Dermis microvascular lymphatic vessel endothelial cell (primary cell): ENCODE results near the gene DOC2B. TPM values are rescaled to one million over a fixed set of nuclear protein-coding genes. Genes with fewer than 3 reads are reported as not detected.
"Not testable (repeated sequence)": the region's sequence is repeated elsewhere in the genome, so short reads cannot be mapped to it uniquely, and the experiment has no call there.

Experiments
- DNase-seq, 2 donors: peaks; one replicate each; pipeline versions ENCODE4 v3.0.0 to v3.0.0-alpha.2; 2010; ENCODE audit warnings: low read depth in 2 of 2
- total RNA-seq: library from RNA; depleted of rRNA; stranded (reverse); fragments of >200 nt; gene quantifications from 2 replicates; pipeline ENCODE4 v1.2.1, GENCODE V29; 2014

Gene DOC2B
- total RNA-seq, 1 donor from 2014 or later: 10.5 TPM

GRCh38 chr17:193426-193810, 12.0 kb upstream of the DOC2B start:
- no peak for DNase-seq

- DNase-seq: no peak
Measured at GRCh38 chr17:192666-193425, 11.4 kb upstream of the DOC2B start.

GRCh38 chr17:189444-189843, 8.0 kb upstream of the DOC2B start:
- DNase-seq: no peak

DNA sequence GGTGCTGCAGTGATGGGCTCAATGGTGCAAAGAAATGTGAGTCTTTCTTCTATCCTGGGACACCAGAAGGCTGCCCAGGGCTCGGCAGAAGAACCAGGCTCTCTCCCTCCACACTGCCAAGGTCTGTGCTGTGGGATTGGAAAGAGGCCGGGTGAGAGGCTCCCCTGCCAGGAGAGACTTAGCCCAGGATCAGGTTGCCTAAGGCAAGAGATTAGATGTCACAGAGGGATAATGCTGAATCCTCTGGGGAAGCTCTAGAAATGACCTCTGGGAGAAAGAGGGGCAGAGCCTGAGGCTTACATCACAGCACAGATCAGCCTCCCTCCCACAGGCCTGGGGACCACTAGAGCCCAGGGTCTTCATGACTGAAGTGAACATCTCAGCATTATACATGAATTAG, 5.7 kb upstream of the DOC2B start:
- DNase-seq: no peak

DNA sequence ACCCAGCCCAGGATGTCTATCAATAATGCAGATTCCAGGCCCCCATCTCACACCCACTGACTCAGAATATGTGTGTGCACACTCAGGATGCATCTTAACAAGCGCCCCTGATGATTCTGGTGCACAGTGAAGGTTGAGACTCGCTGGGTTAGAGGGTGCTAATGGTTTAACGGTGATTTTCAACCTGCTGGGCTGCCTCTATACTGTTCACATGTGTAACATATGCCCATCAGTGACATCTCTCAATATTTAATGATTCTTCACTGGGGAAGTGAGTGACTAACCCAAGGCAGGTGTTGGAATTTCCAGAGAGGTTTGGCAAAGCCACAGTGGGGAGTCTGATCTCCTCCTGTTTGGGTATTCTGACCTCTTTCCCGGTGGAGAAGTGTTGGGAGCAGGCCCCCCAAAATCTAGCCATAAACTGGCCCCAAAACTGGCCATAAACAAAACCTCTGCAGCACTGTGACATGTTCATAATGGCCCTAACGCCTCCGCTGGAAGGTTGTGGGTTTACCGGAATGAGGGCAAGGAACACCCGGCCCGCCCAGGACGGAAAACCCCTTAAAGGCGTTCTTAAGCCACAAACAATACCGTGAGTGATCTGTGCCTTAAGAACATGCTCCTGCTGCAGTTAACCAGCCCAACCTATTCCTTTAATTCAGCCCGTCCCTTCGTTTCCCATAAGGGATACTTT, 4.1 kb upstream of the DOC2B start:
- no peak for DNase-seq

- DNase-seq: no peak
Measured at GRCh38 chr17:183021-183420, 1.6 kb upstream of the DOC2B start.

DNA sequence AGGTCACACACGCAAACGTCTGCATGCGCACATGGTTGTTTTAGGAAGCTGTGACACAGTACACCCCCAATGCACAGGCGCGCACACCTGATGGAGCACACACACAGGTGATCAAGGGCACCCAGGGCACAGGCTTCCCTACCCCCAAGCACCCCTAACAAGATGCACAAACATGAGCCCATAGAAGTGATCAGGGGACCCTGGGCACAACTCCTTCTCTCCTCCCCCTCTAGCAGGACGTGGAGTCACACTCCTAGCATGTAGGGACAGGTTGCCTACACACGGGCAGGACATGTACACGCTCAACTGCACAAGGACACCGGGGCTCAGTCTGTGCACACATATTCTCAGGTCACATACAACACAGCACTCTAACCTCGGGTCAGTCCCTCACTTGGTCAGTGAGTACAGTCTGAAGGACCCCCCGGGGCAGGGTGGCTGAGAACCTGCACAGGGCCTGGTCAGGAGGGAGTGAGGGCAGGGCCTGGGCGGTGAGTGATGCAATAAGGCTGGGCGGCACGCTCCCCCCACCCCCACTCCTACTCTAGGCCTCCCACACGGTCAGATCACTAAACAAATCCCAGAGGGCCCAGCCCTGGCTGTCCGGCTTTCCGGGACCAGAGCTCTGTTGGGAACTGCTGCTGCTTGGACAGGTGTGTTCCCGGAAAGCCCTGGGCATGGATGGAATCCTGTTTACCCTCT, 751 bp upstream of the DOC2B start:
- no peak for DNase-seq

DNA sequence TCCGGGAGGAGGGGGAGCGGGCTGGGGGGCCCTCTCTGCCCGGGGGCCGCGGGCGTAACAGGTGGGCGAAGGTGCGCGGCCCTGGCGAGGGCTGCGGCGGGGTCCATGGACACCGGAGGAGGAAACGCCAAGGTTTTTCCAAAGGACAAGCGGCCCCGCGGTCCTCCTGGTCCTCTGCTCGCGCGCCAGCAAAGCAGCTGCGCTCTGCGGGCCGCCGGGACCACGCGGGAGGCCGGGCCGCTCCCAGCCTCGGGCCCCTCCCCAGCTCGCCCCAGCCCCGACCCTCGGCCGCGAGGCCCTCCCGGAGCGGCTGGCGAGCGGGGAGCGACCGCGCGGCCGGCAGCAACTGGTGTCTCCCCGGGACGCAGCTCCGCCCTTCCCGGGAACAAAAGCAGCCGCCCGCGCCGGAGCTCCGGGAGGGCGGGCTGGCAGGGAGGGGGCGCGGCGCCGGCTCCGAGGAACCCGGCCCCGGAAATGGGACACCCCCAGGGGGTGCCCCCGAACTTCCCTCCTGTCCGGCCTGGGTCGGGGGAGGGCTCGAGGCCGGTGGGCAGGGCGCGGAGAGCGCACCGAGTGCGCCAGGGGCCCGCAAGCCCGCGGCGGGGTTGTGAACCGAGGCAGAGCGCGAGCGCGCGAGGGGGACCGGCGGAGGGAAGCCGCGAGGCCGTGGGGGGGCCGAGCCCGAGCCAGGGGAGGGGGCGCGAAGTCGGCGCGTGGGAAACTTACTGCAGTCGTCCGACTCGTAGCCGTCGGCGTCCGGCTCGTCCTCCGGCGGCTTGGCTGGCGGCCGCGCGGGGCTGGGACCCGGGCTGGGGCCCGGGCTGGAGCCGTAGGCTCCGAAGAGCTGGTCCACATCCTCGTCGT, 837 bp downstream of the DOC2B start:
- peak in 1 of 2 donors; percentile 15 for DNase-seq

DNA sequence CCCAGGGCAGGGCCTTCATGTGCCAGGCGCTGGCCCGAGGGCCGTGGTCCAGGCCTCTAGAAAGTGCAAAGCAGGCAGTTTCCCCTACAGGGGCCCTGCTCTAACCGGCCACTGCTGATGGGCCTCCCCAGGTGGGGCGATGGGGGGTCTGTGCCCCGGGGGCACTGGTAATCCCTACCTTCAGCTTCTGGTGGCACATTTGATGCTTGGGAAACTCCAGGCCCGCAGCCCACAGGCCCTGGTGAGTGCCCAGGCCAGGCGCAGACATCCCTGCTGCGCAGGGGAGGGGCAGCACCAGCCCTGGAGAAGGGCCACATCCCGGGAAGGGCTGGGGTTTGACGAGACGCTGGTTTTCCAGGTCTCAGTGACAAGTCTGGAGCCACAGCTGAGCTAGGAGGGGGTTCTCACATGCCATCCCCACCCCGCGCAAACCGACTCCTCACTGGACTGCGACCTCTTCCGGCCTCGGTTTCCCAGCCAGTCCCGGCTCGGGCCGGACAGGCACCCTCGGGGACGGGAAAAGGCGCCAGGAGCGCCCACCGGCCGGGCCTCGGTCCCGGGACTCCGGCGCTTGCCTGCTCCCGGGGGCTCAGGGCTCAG, 1.6 kb downstream of the DOC2B start:
- DNase-seq: no peak

- no peak for DNase-seq
Measured at GRCh38 chr17:179066-179432, 2.4 kb downstream of the DOC2B start.

GRCh38 chr17:178292-179065, 3.0 kb downstream of the DOC2B start:
- DNase-seq: no peak

GRCh38 chr17:177762-178161, 3.7 kb downstream of the DOC2B start:
- no peak for DNase-seq

DNA sequence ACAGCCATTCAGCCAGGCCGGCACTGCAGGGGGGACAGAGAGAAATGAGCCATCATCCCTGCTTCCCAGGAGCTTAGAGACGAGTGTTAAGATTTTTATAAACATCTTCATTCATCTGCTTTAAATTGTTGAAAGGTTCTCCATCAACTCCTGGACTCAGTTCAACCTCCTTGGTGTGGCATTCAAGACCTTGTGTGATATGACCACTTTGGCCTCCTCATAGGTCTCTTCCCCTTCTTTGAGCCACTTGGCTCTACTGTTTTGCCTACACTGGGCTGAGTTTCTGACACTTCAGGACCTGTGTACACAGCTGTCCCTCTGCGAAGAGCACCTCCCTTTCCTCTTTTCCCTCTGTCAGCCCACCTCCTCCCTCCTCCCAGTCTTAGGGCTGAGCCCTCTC, 4.3 kb downstream of the DOC2B start:
- no peak for DNase-seq

DNA sequence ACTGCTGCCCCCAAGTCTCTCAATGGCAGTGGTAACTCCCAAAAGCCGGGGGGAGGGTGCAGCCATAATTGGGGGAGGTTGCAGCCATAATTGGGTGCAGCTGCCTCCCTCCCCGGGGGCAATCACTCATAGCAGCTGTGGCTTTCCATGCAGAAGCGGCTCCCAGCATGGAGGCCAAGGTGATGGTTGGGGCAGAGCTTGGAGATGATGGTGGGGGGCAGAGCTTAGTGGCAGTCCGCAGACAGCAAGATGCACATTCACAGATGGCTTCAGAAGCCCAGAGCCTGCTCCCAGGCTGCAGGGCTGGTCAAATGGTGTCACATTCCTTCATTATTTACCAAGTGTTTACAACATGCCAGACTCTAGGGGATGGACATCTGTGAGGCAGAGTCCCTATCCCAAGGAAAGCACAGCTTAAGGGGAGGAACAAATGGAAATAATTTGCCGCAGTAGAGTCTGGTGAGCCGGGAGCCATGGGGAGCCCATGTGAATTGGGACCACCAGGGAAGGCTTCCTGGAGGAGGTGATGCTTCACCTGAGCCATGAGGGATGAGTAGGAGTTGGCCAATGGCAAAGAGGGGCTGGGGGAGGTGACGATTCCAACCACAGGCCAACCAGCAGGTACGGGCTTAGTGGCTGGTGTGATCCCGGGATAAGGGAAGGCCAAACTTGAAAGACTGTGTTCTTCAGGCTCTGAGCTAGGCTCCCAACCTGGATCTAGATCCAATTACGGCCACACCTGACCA, 8.1 kb downstream of the DOC2B start:
- DNase-seq: no peak

DNA sequence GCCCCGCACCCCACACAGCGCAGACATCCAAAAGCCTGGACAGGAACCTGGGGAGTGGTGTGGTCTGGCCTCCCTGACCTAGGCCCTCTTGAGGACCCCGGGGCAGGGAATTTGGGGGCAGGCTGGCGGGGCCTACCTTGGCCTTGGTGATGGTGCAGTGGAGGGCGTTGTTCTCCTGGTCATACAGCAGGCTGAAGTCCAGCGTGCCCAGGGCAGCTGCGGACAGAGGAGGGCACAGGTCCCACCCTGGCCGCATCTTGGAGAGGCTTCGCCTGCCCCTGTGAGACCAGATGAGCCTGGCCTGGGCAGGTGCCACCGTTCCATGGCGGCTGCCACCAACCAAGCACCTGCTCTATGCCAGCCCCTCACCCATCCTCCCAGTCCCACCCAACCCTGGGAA, 9.0 kb downstream of the DOC2B start:
- DNase-seq: no peak

DNA sequence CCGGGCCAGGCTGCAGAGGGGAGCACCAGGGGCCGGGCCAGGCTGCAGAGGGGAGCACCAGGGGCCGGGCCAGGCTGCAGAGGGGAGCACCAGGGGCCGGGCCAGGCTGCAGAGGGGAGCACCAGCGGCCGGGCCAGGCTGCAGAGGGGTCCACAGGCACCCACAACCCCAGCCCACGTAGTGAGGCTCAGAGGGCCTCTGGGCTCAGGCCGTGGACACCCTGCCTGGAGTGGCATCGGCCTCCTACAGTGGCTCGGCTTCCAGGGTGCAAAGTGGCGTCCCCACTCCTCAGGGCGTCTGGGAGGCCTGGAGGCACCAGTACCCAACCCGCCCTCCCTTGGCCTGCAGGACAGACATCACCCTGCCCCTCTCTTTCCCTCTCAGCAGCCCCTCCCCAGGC, 9.6 kb downstream of the DOC2B start:
- DNase-seq: no peak

- no peak for DNase-seq
Measured at GRCh38 chr17:170130-170670, 11.2 kb downstream of the DOC2B start.

DNA sequence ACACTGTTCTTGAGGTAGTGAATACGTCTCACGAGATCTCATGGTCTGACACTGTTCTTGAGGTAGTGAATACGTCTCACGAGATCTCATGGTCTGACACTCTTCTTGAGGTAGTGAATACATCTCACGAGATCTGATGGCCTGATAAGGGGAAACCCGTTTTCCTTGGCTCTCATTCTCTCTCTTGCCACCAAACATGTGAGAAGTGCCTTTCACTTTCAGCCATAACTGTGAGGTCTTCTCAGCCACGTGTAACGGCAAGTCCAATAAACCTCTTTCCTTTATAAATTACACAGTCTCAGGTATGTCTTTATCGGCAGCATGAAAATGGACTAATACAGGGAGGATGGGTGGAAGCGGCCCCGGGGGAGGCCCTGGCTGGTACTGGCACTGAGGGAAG, 12.8 kb downstream of the DOC2B start:
- not testable (repeated sequence) for DNase-seq

DNA sequence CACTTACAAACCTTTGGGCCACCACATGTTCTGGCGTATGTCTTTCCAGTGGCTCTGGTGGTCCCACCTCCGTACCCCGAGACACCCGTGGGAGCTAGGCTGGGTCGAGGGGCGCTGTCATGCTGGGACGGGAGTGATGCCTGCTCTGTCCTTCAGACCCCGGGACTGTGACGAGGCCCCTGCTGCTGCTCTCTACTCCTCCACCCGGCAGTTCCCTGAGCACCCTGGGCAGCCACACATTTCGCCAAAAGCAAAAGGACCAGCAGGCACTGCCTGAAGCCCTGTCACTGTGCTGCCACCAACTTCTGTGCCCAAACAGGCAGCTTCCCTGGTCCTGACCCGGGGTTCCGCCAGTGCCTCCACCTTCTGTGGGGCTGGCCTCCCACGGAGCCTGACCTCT, 15.5 kb downstream of the DOC2B start:
- no peak for DNase-seq
